Esophagus muscularis mucosa (tissue), 4 donors: ENCODE results near the gene TNRC6A. TPM values are rescaled to one million over a fixed set of nuclear protein-coding genes. Genes with fewer than 3 reads are reported as not detected.
A peak's percentile ranks its signal among the peaks of the same experiment; 100 is the strongest.

Experiments used
- DNase-seq: peaks from one replicate; pipeline ENCODE4 v3.0.0-alpha.2; 2017; ENCODE audit errors: extremely low spot score
- H3K27ac ChIP-seq, 4 donors: fragments of 200-600 bp; sonication (generic); replicated peaks in 1 of 4; 1 replicate in 3 of 4; 2 replicates in 1 of 4; pipeline ENCODE4 v1.5.1; 2016 to 2019; ENCODE audit warnings: mild to moderate bottlenecking in 1 of 4
- H3K27me3 ChIP-seq, 4 donors: fragments of 200-600 bp; sonication (generic); one replicate each; pipeline versions ENCODE4 v1.5.1 to v1.6.0; 2016 to 2019
- H3K36me3 ChIP-seq, 4 donors: fragments of 200-600 bp; sonication (generic); one replicate each; pipeline ENCODE4 v1.5.1; 2016 to 2019
- H3K4me1 ChIP-seq, 4 donors: fragments of 200-600 bp; sonication (generic); one replicate each; pipeline ENCODE4 v1.5.1; 2016 to 2019
- H3K4me3 ChIP-seq, 4 donors: fragments of 200-600 bp; sonication (generic); 1 replicate in 2 of 4; 2 replicates in 2 of 4; pipeline ENCODE4 v1.5.1; 2016 to 2019; ENCODE audit warnings: mild to moderate bottlenecking in 4 of 4, moderate library complexity in 1 of 4
- H3K9me3 ChIP-seq, 4 donors: fragments of 200-600 bp; sonication (generic); 1 replicate in 3 of 4; 2 replicates in 1 of 4; pipeline ENCODE4 v1.5.1; 2016 to 2019
- EP300 ChIP-seq: sonication (generic); formaldehyde crosslinking; IDR thresholded peaks from one replicate; pipeline ENCODE4 v1.6.1; 2017; ENCODE audit warnings: antibody characterized with exemption
- POLR2A ChIP-seq: fragments of 450-650 bp; IDR thresholded peaks from one replicate; pipeline ENCODE4 v1.6.1; 2017; ENCODE audit warnings: antibody characterized with exemption, moderate library complexity, mild to moderate bottlenecking, low read depth
- POLR2AphosphoS5 ChIP-seq, 2 donors: sonication (generic); formaldehyde crosslinking; IDR thresholded peaks; one replicate each; pipeline ENCODE4 v1.6.1; 2017; ENCODE audit warnings: antibody characterized with exemption in 2 of 2
- WGBS: methylation state at CpG from one replicate; pipeline ENCODE4 v1.1.5; 2018; 5-methylcytosine and 5-hydroxymethylcytosine counted together
- intact Hi-C: fragments of 100-400 bp; cut with DNase I; formaldehyde crosslinking; loops from one replicate; pipeline ENCODE4 v1.15.1; 2023
- total RNA-seq, 4 donors: library from RNA; depleted of rRNA; stranded (reverse); fragments of >200 nt; gene quantifications; one replicate each; pipeline versions ENCODE4 v1.1.0 to v1.2.1, GENCODE V29; 2016
- TF ChIP-seq, protein P1 (sequence below), 3 experiments: fragments of 200-600 bp in 2 of 3; fragments of 450-650 bp in 1 of 3; sonication (generic) in 2 of 3; IDR thresholded peaks; one replicate each; pipeline ENCODE4 v1.5.1; 2017 to 2019; ENCODE audit warnings: antibody characterized with exemption in 3 of 3, mild to moderate bottlenecking in 2 of 3, moderate library complexity in 1 of 3

The TNRC6A gene
- total RNA-seq, 4 donors from 2014 or later: 44.1 to 50.7 (median 46.4) TPM

DNA sequence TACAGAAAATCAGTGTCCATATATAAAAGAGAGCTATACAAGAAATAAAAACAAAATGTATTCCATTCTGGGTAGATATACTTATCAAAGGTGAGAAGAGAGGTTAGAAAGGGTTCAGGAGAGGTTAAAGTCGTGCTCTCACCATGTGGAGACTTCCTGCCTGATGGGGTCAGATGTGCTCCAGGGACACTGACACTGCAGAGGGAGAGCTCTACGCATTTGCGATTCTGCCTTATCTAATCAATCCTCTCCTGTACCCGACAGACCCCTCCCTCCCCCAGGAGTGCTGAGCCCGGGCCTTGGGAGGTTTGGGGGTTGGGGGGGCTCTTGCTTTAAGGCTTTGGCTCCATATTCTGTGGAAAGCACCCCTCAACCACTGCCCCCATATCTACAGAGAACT, 99.7 kb downstream of the TNRC6A start:
- WGBS: 47% methylated on average over 5 of the region's 5 CpGs
- peaks cover 15 to 50% (median 47%) of the 10 kb centered on the region in 4 donors for H3K36me3 ChIP-seq
- H3K9me3 ChIP-seq: no peaks in the 10 kb centered on the region
- no peaks in the 10 kb centered on the region for H3K27me3 ChIP-seq
- no peak overlapping the region for H3K27ac ChIP-seq
- peaks cover 0 to 8% (median 5%) of the 10 kb centered on the region in 4 donors for H3K4me1 ChIP-seq
- TF ChIP-seq, protein P1, sequence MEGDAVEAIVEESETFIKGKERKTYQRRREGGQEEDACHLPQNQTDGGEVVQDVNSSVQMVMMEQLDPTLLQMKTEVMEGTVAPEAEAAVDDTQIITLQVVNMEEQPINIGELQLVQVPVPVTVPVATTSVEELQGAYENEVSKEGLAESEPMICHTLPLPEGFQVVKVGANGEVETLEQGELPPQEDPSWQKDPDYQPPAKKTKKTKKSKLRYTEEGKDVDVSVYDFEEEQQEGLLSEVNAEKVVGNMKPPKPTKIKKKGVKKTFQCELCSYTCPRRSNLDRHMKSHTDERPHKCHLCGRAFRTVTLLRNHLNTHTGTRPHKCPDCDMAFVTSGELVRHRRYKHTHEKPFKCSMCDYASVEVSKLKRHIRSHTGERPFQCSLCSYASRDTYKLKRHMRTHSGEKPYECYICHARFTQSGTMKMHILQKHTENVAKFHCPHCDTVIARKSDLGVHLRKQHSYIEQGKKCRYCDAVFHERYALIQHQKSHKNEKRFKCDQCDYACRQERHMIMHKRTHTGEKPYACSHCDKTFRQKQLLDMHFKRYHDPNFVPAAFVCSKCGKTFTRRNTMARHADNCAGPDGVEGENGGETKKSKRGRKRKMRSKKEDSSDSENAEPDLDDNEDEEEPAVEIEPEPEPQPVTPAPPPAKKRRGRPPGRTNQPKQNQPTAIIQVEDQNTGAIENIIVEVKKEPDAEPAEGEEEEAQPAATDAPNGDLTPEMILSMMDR (IDR thresholded peaks at IDR 0.05): no peak
- TF ChIP-seq POLR2A (no peak), POLR2AphosphoS5 (IDR thresholded peaks at IDR 0.05) (no peak), EP300 (no peak)
- no peak for DNase-seq
- no peak overlapping the region for H3K4me3 ChIP-seq
- intact Hi-C loops: no loop called here

DNA sequence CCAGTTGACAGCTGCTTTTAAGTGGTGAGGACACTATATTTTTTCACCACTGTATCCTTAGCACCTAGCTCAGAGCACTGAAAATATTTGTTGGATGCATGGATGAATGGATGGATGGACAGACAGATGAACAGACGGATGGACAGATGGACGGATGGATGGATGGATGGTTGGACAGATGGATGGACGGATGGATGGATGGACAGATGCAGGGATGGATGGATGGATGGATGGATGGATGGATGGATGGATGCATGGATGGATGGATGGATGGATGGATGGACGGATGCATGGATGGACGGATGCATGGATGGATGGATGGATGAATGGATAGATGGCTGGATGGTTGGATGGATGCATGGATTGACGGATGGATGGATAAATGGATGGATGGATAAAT, 103.9 kb downstream of the TNRC6A start:
- Histone ChIP-seq H3K27me3 (no peaks in the 10 kb centered on the region), H3K4me1 (peaks cover 0 to 6% (median under 1%) of the 10 kb centered on the region in 4 donors), H3K4me3 (no peak overlapping the region), H3K27ac (no peak overlapping the region), H3K9me3 (no peaks in the 10 kb centered on the region), H3K36me3 (peaks cover 0 to 21% (median 12%) of the 10 kb centered on the region in 4 donors)
- TF ChIP-seq POLR2A: no peak
- TF ChIP-seq, protein P1 (IDR thresholded peaks at IDR 0.05): no peak
- no peak for TF ChIP-seq EP300
- no peak for TF ChIP-seq POLR2AphosphoS5 (IDR thresholded peaks at IDR 0.05)
- no peak for DNase-seq
- 89% methylated on average over 6 of the region's 6 CpGs for WGBS
- intact Hi-C loops: no loop called here

DNA sequence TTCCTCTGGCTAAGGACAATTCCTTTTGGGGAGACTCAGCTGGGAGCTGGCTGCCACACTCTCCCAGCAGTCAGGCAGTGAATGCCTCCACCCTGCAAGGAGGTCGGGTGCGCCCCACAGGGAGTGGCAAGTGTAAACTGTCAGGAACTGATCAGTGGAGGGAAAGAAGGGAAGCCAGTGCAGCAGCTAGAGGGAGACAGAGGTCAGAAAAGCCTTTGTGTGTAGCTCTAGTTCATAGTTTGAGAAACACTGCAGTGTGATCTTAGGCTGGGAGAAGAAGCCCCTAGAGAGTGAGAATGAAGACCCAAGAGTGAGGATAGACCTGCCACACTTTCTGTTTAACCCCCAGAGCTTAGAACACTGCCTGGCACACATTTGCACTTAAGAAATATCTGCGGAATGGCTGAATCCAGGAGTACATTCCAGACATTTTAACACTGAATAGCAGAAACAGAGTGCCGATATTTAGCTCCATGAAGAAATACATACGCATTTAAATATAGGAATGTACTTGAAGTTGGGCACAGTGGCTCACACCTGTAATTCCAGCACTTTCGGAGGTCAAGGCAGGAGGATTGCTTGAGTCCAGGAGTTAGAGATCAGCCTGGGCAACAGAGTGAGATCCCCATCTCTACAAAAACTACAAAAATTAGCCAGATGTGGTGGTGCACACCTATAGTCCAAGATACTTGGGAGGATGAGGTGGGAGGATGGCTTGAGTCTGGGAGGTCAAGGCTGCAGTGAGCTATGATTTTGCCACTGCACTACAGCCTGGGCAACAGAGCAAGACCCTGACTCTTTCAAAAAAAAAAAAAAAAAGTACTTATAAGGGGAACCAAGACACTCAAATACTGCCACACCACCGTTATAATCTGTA, 105.2 kb downstream of the TNRC6A start:
- intact Hi-C loops: no loop called here
- no peak for DNase-seq
- peaks cover 0 to 10% (median 3%) of the 10 kb centered on the region in 4 donors for H3K36me3 ChIP-seq
- WGBS: 79% methylated on average over 7 of the region's 7 CpGs
- H3K4me3 ChIP-seq: no peak overlapping the region
- no peak for TF ChIP-seq POLR2A
- TF ChIP-seq, protein P1 (IDR thresholded peaks at IDR 0.05): peak in 1 of 3 experiments; percentile 35
- H3K27me3 ChIP-seq: no peaks in the 10 kb centered on the region
- H3K4me1 ChIP-seq: peaks cover 6 to 17% (median 11%) of the 10 kb centered on the region in 4 donors
- H3K9me3 ChIP-seq: no peaks in the 10 kb centered on the region
- no peak overlapping the region for H3K27ac ChIP-seq

DNA sequence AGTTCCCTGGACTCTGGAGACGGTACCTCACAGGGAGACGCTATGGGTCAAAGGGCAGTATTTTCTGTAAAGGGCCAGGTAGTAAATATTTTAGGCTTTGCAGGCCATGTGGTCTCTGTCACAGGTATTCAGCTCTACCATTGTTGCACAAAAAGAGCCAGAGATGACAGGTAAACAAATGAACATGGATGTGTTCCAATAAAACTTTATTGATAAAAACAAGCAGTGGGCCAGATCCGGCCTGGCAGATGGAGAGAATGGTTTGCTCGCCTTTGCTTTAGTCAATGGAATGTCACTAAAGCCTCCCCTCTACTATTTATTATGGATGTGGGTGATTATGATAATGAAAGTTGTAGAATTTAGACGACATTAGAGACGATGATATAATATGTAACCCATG, 107.4 kb downstream of the TNRC6A start:
- Histone ChIP-seq H3K4me1 (peaks cover 6 to 17% (median 11%) of the 10 kb centered on the region in 4 donors), H3K36me3 (peaks cover 0 to 9% (median 2%) of the 10 kb centered on the region in 4 donors), H3K9me3 (no peaks in the 10 kb centered on the region), H3K4me3 (no peak overlapping the region), H3K27me3 (no peaks in the 10 kb centered on the region), H3K27ac (no peak overlapping the region)
- WGBS: 94% methylated on average over 6 of the region's 6 CpGs
- no peak for TF ChIP-seq POLR2A
- TF ChIP-seq, protein P1 (IDR thresholded peaks at IDR 0.05): no peak
- TF ChIP-seq EP300: no peak
- no peak for TF ChIP-seq POLR2AphosphoS5 (IDR thresholded peaks at IDR 0.05)
- intact Hi-C loops: no loop called here
- DNase-seq: no peak
